Fibroblast of lung (primary cell): ENCODE data around the gene SLC5A8. TPM values are rescaled to one million over a fixed set of nuclear protein-coding genes. Genes with fewer than 3 reads are reported as not detected.

Source experiments
- DNase-seq, 2 donors: peaks; one replicate each; pipeline versions ENCODE4 v3.0.0 to v3.0.0-alpha.2; 2010; ENCODE audit warnings: low read depth in 2 of 2
- H2AFZ ChIP-seq: 2 replicates; pipeline ENCODE4 v1.5.1; 2012; ENCODE audit warnings: low read length, control low read depth, inconsistent platforms
- H3K27ac ChIP-seq: 2 replicates; pipeline ENCODE4 v1.5.1; 2011; ENCODE audit warnings: low read length, control low read depth; ENCODE audit not compliant: insufficient read depth
- H3K27me3 ChIP-seq: 2 replicates; pipeline ENCODE4 v1.5.1; 2011; ENCODE audit warnings: mild to moderate bottlenecking, low read length; ENCODE audit not compliant: control insufficient read depth, insufficient read depth
- H3K36me3 ChIP-seq: 2 replicates; pipeline ENCODE4 v1.5.1; 2011; ENCODE audit warnings: low read length; ENCODE audit not compliant: control insufficient read depth, insufficient read depth
- H3K4me1 ChIP-seq: 2 replicates; pipeline ENCODE4 v1.5.1; 2011; ENCODE audit warnings: low read length; ENCODE audit not compliant: control insufficient read depth, insufficient read depth; ENCODE audit errors: extremely low read depth
- H3K4me2 ChIP-seq: 2 replicates; pipeline ENCODE4 v1.5.1; 2011; ENCODE audit warnings: low read length, control low read depth; ENCODE audit not compliant: insufficient read depth; ENCODE audit errors: extremely low read depth
- H3K4me3 ChIP-seq, 4 experiments: fragments of 200-600 bp in 1 of 4; sonication (generic) in 1 of 4; replicated peaks in 1 of 4; 2 replicates each; pipeline ENCODE4 v1.5.1; 2011 to 2016; ENCODE audit warnings: low read length in 4 of 4, low read depth in 3 of 4, mild to moderate bottlenecking in 3 of 4, control low read depth in 2 of 4, inconsistent platforms in 1 of 4, mixed read lengths in 1 of 4; ENCODE audit not compliant: insufficient read depth in 1 of 4; ENCODE audit errors: control extremely low read depth in 1 of 4
- H3K79me2 ChIP-seq: 2 replicates; pipeline ENCODE4 v1.5.1; 2012; ENCODE audit warnings: mild to moderate bottlenecking, low read length, inconsistent platforms; ENCODE audit not compliant: control insufficient read depth, insufficient read depth
- H3K9ac ChIP-seq: 2 replicates; pipeline ENCODE4 v1.5.1; 2011; ENCODE audit warnings: mild to moderate bottlenecking, low read length, control low read depth; ENCODE audit not compliant: insufficient read depth
- H3K9me3 ChIP-seq: 2 replicates; pipeline ENCODE4 v1.5.1; 2012; ENCODE audit warnings: low read depth, low read length; ENCODE audit not compliant: control insufficient read depth, insufficient read depth
- H4K20me1 ChIP-seq: 2 replicates; pipeline ENCODE4 v1.5.1; 2011; ENCODE audit warnings: low read length; ENCODE audit not compliant: control insufficient read depth, insufficient read depth; ENCODE audit errors: extremely low read depth
- EZH2 ChIP-seq: IDR thresholded peaks from 2 replicates; pipeline ENCODE4 v1.5.1; 2012; ENCODE audit warnings: low read length, control low read depth, mild to moderate bottlenecking; ENCODE audit errors: missing control alignments
- polyA plus RNA-seq, 2 donors: library from polyadenylated mRNA; depleted of rRNA in 1 of 2; stranded (reverse) in 1 of 2; unstranded in 1 of 2; fragments of >200 nt; gene quantifications; 2 replicates each; pipeline ENCODE4 v1.2.1, GENCODE V29; 2011 to 2012; ENCODE audit warnings: missing spikeins in 1 of 2
- total RNA-seq: library from RNA; depleted of rRNA; stranded (reverse); fragments of >200 nt; gene quantifications from 2 replicates; pipeline ENCODE4 v1.2.1, GENCODE V29; 2014
- TF ChIP-seq, protein P1 (sequence below), 2 donors: IDR thresholded peaks in 1 of 2; conservative IDR thresholded peaks in 1 of 2; 1 replicate in 1 of 2; 2 replicates in 1 of 2; pipeline ENCODE4 v1.5.1; 2011 to 2012; ENCODE audit warnings: low read length in 2 of 2, control low read depth in 1 of 2, inconsistent platforms in 1 of 2, low read depth in 1 of 2, mild to moderate bottlenecking in 1 of 2

SLC5A8 gene
- total and polyA plus RNA-seq, 2 donors (not counting 1 experiment from before 2014, with no cell fraction given), result not detected

DNA sequence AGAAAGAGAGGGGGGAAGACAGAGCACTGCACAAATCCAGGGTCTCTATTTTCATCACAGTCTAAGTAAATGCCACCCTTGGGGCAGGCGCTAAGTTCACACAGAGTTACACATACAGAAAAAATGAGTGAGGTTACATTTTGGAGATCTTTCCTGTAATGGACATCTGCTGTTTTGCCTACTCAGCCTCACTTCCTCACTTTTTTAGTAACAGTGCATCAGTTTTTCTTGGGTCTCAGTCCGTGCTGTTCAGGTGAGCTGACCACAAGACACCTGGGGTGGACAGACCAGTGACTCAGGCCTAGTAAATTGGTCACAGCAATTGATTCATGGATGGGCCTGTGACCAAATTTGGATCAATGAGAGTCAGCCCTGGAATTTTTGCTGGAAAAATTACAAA is 33.6 kb upstream of the SLC5A8 start:
- Histone ChIP-seq H3K4me1 (no peaks in the 10 kb centered on the region), H3K9me3 (no peaks in the 10 kb centered on the region), H3K9ac (no peak overlapping the region), H3K4me2 (no peak overlapping the region), H2AFZ (no peak overlapping the region), H4K20me1 (no peaks in the 10 kb centered on the region), H3K79me2 (no peaks in the 10 kb centered on the region), H3K27me3 (no peaks in the 10 kb centered on the region), H3K36me3 (no peaks in the 10 kb centered on the region), H3K27ac (no peak overlapping the region), H3K4me3 (no peak overlapping the region)
- DNase-seq, result no peak
- TF ChIP-seq, protein P1, sequence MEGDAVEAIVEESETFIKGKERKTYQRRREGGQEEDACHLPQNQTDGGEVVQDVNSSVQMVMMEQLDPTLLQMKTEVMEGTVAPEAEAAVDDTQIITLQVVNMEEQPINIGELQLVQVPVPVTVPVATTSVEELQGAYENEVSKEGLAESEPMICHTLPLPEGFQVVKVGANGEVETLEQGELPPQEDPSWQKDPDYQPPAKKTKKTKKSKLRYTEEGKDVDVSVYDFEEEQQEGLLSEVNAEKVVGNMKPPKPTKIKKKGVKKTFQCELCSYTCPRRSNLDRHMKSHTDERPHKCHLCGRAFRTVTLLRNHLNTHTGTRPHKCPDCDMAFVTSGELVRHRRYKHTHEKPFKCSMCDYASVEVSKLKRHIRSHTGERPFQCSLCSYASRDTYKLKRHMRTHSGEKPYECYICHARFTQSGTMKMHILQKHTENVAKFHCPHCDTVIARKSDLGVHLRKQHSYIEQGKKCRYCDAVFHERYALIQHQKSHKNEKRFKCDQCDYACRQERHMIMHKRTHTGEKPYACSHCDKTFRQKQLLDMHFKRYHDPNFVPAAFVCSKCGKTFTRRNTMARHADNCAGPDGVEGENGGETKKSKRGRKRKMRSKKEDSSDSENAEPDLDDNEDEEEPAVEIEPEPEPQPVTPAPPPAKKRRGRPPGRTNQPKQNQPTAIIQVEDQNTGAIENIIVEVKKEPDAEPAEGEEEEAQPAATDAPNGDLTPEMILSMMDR (conservative IDR thresholded peaks at IDR 0.05 in 1 of 2, IDR thresholded peaks at IDR 0.05 in 1 of 2; ENCODE audit: low read depth in 1 of 2, low read length in 2 of 2), result no peak
- TF ChIP-seq EZH2, result no peak

DNA sequence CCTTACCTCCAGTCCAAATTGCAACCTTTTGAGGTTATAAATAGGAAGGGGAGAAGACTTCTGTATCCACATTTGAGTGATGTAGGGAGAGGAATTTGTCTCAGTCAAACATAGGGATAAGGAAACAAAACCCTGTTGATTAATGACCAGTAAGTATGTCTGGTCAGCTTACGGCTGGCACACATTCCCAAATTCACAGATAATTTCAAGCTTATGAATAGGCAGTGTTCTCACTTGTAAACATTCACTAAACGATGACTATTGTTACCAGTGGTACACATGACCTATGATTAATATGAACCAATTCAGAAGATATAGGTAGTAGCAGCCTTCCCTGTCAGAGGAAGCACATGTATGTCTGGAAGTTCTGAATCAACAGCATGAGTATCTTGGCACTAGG is 33.0 kb upstream of the SLC5A8 start:
- peak in 1 of 2 donors; percentile 77 for DNase-seq
- Histone ChIP-seq H3K27ac (no peak overlapping the region), H3K27me3 (no peaks in the 10 kb centered on the region), H3K36me3 (no peaks in the 10 kb centered on the region), H3K9me3 (no peaks in the 10 kb centered on the region), H3K9ac (no peak overlapping the region), H3K4me3 (no peak overlapping the region), H3K4me2 (no peak overlapping the region), H4K20me1 (no peaks in the 10 kb centered on the region), H2AFZ (no peak overlapping the region), H3K79me2 (no peaks in the 10 kb centered on the region), H3K4me1 (no peaks in the 10 kb centered on the region)
- TF ChIP-seq, protein P1 (conservative IDR thresholded peaks at IDR 0.05 in 1 of 2, IDR thresholded peaks at IDR 0.05 in 1 of 2; ENCODE audit: low read depth in 1 of 2, low read length in 2 of 2), result no peak
- no peak for TF ChIP-seq EZH2

DNA sequence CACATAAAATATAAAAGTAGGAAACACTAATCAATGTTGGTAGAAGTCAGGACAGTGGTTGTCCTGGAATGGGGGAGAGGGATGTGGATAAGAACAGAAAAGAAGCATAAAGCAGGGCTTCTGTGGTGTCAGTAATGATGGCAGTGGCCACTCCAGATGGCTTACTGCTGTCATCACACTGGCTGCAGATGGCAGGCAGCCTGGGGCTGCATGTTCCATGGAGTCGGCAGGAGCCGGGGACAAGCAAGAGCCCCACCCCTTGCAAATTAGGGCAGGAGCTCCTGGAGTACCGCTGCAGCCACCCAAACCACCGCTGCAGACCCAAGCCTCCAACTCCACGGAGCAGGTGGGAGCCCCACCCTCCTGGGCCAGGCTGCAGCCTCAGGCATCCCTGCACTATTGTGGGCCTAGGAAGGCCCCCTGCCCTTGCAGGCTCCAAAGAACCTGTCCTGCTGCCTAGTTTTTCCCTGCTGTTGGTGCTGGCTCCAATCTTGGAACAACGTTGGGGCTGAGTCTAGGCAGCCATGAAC is 28.8 kb upstream of the SLC5A8 start:
- Histone ChIP-seq H2AFZ (no peak overlapping the region), H3K79me2 (no peaks in the 10 kb centered on the region), H3K27me3 (no peaks in the 10 kb centered on the region), H3K4me1 (no peaks in the 10 kb centered on the region), H3K27ac (no peak overlapping the region), H3K4me3 (no peak overlapping the region), H3K9ac (no peak overlapping the region), H3K4me2 (no peak overlapping the region), H3K36me3 (no peaks in the 10 kb centered on the region), H4K20me1 (no peaks in the 10 kb centered on the region), H3K9me3 (no peaks in the 10 kb centered on the region)
- no peak for DNase-seq
- no peak for TF ChIP-seq EZH2
- TF ChIP-seq, protein P1 (conservative IDR thresholded peaks at IDR 0.05 in 1 of 2, IDR thresholded peaks at IDR 0.05 in 1 of 2; ENCODE audit: low read depth in 1 of 2, low read length in 2 of 2), result no peak
